DND-41 (cell line): Measurements from ENCODE around the gene MYH11.

Source experiments
- EZH2 ChIP-seq: IDR thresholded peaks from 3 replicates; pipeline ENCODE4 v1.6.1; 2012; ENCODE audit warnings: borderline replicate concordance, low read depth, mild to moderate bottlenecking, moderate library complexity, low read length, inconsistent platforms; ENCODE audit not compliant: severe bottlenecking
- TF ChIP-seq, protein P1 (sequence below): IDR thresholded peaks from 2 replicates; pipeline ENCODE4 v1.5.1; 2012; ENCODE audit warnings: borderline replicate concordance, low read length, moderate library complexity, mild to moderate bottlenecking; ENCODE audit not compliant: poor library complexity, severe bottlenecking; ENCODE audit errors: extremely low read depth

DNA sequence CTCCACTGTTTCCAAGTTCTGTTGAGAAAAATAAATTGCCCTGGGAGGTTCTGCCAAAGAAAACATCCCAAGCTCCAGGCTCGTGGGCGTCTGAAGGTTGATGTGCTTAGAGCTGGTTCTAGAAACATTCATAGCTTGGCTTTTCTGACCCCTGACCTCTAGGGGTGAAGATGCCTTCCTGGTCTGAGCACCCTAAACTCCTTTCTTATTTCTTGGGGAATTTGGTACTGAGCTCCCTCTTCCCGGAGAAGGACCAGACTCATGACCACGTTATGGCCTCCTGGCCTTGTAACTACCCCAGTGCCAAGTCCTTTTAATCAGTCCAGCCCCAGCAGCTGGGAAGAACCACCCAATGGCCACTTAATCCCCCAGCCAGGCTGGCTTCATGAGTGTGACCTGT lies 66.4 kb downstream of the MYH11 start:
- no peak for TF ChIP-seq EZH2
- TF ChIP-seq, protein P1, sequence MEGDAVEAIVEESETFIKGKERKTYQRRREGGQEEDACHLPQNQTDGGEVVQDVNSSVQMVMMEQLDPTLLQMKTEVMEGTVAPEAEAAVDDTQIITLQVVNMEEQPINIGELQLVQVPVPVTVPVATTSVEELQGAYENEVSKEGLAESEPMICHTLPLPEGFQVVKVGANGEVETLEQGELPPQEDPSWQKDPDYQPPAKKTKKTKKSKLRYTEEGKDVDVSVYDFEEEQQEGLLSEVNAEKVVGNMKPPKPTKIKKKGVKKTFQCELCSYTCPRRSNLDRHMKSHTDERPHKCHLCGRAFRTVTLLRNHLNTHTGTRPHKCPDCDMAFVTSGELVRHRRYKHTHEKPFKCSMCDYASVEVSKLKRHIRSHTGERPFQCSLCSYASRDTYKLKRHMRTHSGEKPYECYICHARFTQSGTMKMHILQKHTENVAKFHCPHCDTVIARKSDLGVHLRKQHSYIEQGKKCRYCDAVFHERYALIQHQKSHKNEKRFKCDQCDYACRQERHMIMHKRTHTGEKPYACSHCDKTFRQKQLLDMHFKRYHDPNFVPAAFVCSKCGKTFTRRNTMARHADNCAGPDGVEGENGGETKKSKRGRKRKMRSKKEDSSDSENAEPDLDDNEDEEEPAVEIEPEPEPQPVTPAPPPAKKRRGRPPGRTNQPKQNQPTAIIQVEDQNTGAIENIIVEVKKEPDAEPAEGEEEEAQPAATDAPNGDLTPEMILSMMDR, result no peak
